GM19193 (cell line): ENCODE measurements around the gene CNNM2.

ENCODE experiments used
- POLR2A ChIP-seq: IDR thresholded peaks from 4 replicates; pipeline ENCODE4 v1.6.1; 2011; ENCODE audit not compliant: insufficient read depth, insufficient read length; ENCODE audit errors: extremely low read depth

CNNM2 gene

GRCh38 chr10:103045961-103046360, 127.9 kb downstream of the CNNM2 start:
- no peak for TF ChIP-seq POLR2A

GRCh38 chr10:103047381-103047780, 129.3 kb downstream of the CNNM2 start:
- no peak for TF ChIP-seq POLR2A

- TF ChIP-seq POLR2A: no peak
Measured at GRCh38 chr10:103049237-103049636, 131.1 kb downstream of the CNNM2 start.

GRCh38 chr10:103053659-103054581, 135.8 kb downstream of the CNNM2 start:
- TF ChIP-seq POLR2A: no peak

- no peak for TF ChIP-seq POLR2A
Measured at GRCh38 chr10:103054621-103055020, 136.5 kb downstream of the CNNM2 start.

GRCh38 chr10:103055105-103055504, 137.0 kb downstream of the CNNM2 start:
- TF ChIP-seq POLR2A: no peak

- no peak for TF ChIP-seq POLR2A
Measured at GRCh38 chr10:103058034-103058433, 139.9 kb downstream of the CNNM2 start.

GRCh38 chr10:103060575-103060974, 142.5 kb downstream of the CNNM2 start:
- no peak for TF ChIP-seq POLR2A

GRCh38 chr10:103062854-103063590, 144.9 kb downstream of the CNNM2 start:
- TF ChIP-seq POLR2A: no peak

- no peak for TF ChIP-seq POLR2A
Measured at GRCh38 chr10:103064956-103065355, 146.9 kb downstream of the CNNM2 start.

GRCh38 chr10:103066141-103067098, 148.3 kb downstream of the CNNM2 start:
- TF ChIP-seq POLR2A: no peak

- no peak for TF ChIP-seq POLR2A
Measured at GRCh38 chr10:103067484-103067883, 149.4 kb downstream of the CNNM2 start.

GRCh38 chr10:103067956-103068355, 149.9 kb downstream of the CNNM2 start:
- no peak for TF ChIP-seq POLR2A

- no peak for TF ChIP-seq POLR2A
Measured at GRCh38 chr10:103069453-103070331, 151.6 kb downstream of the CNNM2 start.
